HG03558 (cell line): Measurements from ENCODE around the gene ACSF3.

Source experiments
- ATAC-seq: cut with Tn5 transposase; IDR thresholded peaks from one replicate; pipeline ENCODE4 v1.9.1; 2021; ENCODE audit warnings: moderate number of reproducible peaks; ENCODE audit not compliant: unreplicated experiment; ENCODE audit errors: extremely low read depth

The ACSF3 gene

GRCh38 chr16:89168381-89169189, 74.9 kb downstream of the ACSF3 start:
- ATAC-seq = no peak

GRCh38 chr16:89169778-89170177, 76.1 kb downstream of the ACSF3 start:
- ATAC-seq = no peak

GRCh38 chr16:89170346-89171215, 76.9 kb downstream of the ACSF3 start:
- ATAC-seq = no peak

GRCh38 chr16:89171216-89172170, 77.8 kb downstream of the ACSF3 start, which contains the start of gene CDH15:
Gene CDH15, plus strand, starts transcription at chr16:89171748. Its CDS starts 84 bp downstream, at chr16:89171832.
- ATAC-seq = peak; percentile 50

- ATAC-seq = no peak
These were observed 78.5 kb downstream of the ACSF3 start for GRCh38 chr16:89172171-89172527.

GRCh38 chr16:89172528-89173173, 79.0 kb downstream of the ACSF3 start:
- no peak for ATAC-seq

- no peak for ATAC-seq
These were observed 79.7 kb downstream of the ACSF3 start for GRCh38 chr16:89173174-89173921.

GRCh38 chr16:89174055-89174827, 80.6 kb downstream of the ACSF3 start:
- no peak for ATAC-seq

- ATAC-seq = no peak
These were observed 81.2 kb downstream of the ACSF3 start for GRCh38 chr16:89174877-89175276.

- ATAC-seq = no peak
These were observed 81.9 kb downstream of the ACSF3 start for GRCh38 chr16:89175280-89176146.

GRCh38 chr16:89176147-89176690, 82.6 kb downstream of the ACSF3 start:
- ATAC-seq = no peak

- ATAC-seq = no peak
These were observed 83.1 kb downstream of the ACSF3 start for GRCh38 chr16:89176717-89177116.

- no peak for ATAC-seq
These were observed 83.8 kb downstream of the ACSF3 start for GRCh38 chr16:89177501-89177900.

- no peak for ATAC-seq
These were observed 84.9 kb downstream of the ACSF3 start for GRCh38 chr16:89178453-89179147.

GRCh38 chr16:89179148-89179484, 85.5 kb downstream of the ACSF3 start:
- ATAC-seq = no peak

GRCh38 chr16:89179656-89180315, 86.1 kb downstream of the ACSF3 start:
- no peak for ATAC-seq
